MM.1S (cell line): Measurements from ENCODE around the gene BPHL.

Source experiments
- DNase-seq: peaks from one replicate; pipeline ENCODE4 v3.0.0-alpha.2; 2015
- H2AFZ ChIP-seq: fragments of 300-600 bp; sonication (generic); 2 replicates; pipeline ENCODE4 v1.6.0; 2016; ENCODE audit warnings: antibody characterized with exemption, low read length
- H3F3A ChIP-seq: fragments of 300-600 bp; sonication (generic); 2 replicates; pipeline ENCODE4 v1.6.1; 2016; ENCODE audit warnings: mild to moderate bottlenecking, antibody characterized with exemption, low read length, moderate library complexity, mixed read lengths; ENCODE audit not compliant: insufficient read depth
- H3K27ac ChIP-seq: fragments of 300-600 bp; sonication (generic); 2 replicates; pipeline ENCODE4 v1.5.1; 2016; ENCODE audit warnings: mild to moderate bottlenecking, low read length
- H3K27me3 ChIP-seq: fragments of 300-600 bp; sonication (generic); replicated peaks from 2 replicates; pipeline ENCODE4 v1.6.0; 2016; ENCODE audit warnings: low read length; ENCODE audit not compliant: insufficient read depth
- H3K36me3 ChIP-seq: fragments of 300-600 bp; sonication (generic); replicated peaks from 2 replicates; pipeline ENCODE4 v1.6.1; 2016; ENCODE audit warnings: mild to moderate bottlenecking, low read length, mixed read lengths; ENCODE audit not compliant: insufficient read depth
- H3K4me1 ChIP-seq: fragments of 300-600 bp; sonication (generic); 2 replicates; pipeline ENCODE4 v1.6.1; 2016; ENCODE audit warnings: low read length, mixed read lengths
- H3K4me2 ChIP-seq: fragments of 300-600 bp; sonication (generic); 2 replicates; pipeline ENCODE4 v1.6.0; 2016; ENCODE audit warnings: low read depth, low read length
- H3K4me3 ChIP-seq: fragments of 300-600 bp; sonication (generic); 2 replicates; pipeline ENCODE4 v1.5.1; 2016; ENCODE audit warnings: low read length, mixed read lengths
- H3K79me2 ChIP-seq: fragments of 300-600 bp; sonication (generic); 2 replicates; pipeline ENCODE4 v1.6.1; 2016; ENCODE audit warnings: mixed run types, low read length, mixed read lengths
- H3K9ac ChIP-seq: fragments of 300-600 bp; sonication (generic); 2 replicates; pipeline ENCODE4 v1.6.1; 2016; ENCODE audit warnings: low read length, mixed read lengths
- H3K9me2 ChIP-seq: fragments of 300-600 bp; sonication (generic); replicated peaks from 2 replicates; pipeline ENCODE4 v1.6.1; 2016; ENCODE audit warnings: mild to moderate bottlenecking, low read length, mixed read lengths; ENCODE audit not compliant: insufficient read depth
- H3K9me3 ChIP-seq: fragments of 300-600 bp; sonication (generic); replicated peaks from 2 replicates; pipeline ENCODE4 v1.6.1; 2016; ENCODE audit warnings: mild to moderate bottlenecking, low read length, mixed read lengths; ENCODE audit not compliant: insufficient read depth
- H4K20me1 ChIP-seq: fragments of 300-600 bp; sonication (generic); 2 replicates; pipeline ENCODE4 v1.6.1; 2016; ENCODE audit warnings: mild to moderate bottlenecking, low read length, moderate library complexity, mixed read lengths; ENCODE audit not compliant: insufficient read depth
- CTCF ChIP-seq: fragments of 300-600 bp; sonication (generic); IDR thresholded peaks from 2 replicates; pipeline ENCODE4 v1.5.1; 2016; ENCODE audit warnings: antibody characterized with exemption, low read length, mixed read lengths
- EZH2 ChIP-seq: fragments of 300-600 bp; sonication (generic); optimal IDR thresholded peaks from 2 replicates; pipeline ENCODE3; 2017; ENCODE audit warnings: low read depth, mild to moderate bottlenecking, antibody characterized with exemption, low read length, mixed read lengths
- EZH2phosphoT487 ChIP-seq: fragments of 300-600 bp; sonication (generic); IDR thresholded peaks from 2 replicates; pipeline ENCODE4 v1.6.1; 2018; ENCODE audit warnings: antibody characterized with exemption, low read length

BPHL gene

GRCh38 chr6:3200682-3201081 lies 82.2 kb downstream of the BPHL start:
- no peak for DNase-seq
- Histone ChIP-seq H3K36me3 (no peaks in the 10 kb centered on the region), H4K20me1 (no peaks in the 10 kb centered on the region), H3K27ac (no peak overlapping the region), H3K27me3 (no peaks in the 10 kb centered on the region), H3K4me1 (peaks cover 7% of the 10 kb centered on the region; the same call in 1 of the 2 replicates), H2AFZ (no peak overlapping the region), H3K4me3 (no peak overlapping the region), H3K79me2 (no peaks in the 10 kb centered on the region), H3K9me2 (no peaks in the 10 kb centered on the region), H3F3A (no peaks in the 10 kb centered on the region), H3K4me2 (no peak overlapping the region), H3K9me3 (no peaks in the 10 kb centered on the region), H3K9ac (no peak overlapping the region)
- TF ChIP-seq CTCF (no peak), EZH2phosphoT487 (no peak), EZH2 (no peak)

- Histone ChIP-seq H2AFZ (no peak overlapping the region), H3K36me3 (no peaks in the 10 kb centered on the region), H3K27ac (no peak overlapping the region), H3K4me2 (no peak overlapping the region), H3F3A (no peaks in the 10 kb centered on the region), H3K4me1 (peaks cover 7% of the 10 kb centered on the region; the same call in 1 of the 2 replicates), H4K20me1 (no peaks in the 10 kb centered on the region), H3K9ac (no peak overlapping the region), H3K9me3 (no peaks in the 10 kb centered on the region), H3K27me3 (no peaks in the 10 kb centered on the region), H3K4me3 (no peak overlapping the region), H3K79me2 (no peaks in the 10 kb centered on the region), H3K9me2 (no peaks in the 10 kb centered on the region)
- no peak for TF ChIP-seq EZH2
- DNase-seq = no peak
These were observed 82.9 kb downstream of the BPHL start for GRCh38 chr6:3201388-3201787.
